Mesothelial cell of epicardium (in vitro differentiated cells): ENCODE data around the gene SLC13A5. TPM values are rescaled to one million over a fixed set of nuclear protein-coding genes. Genes with fewer than 3 reads are reported as not detected.

Experiments
- DNase-seq, 2 experiments: peaks; one replicate each; pipeline ENCODE4 v3.0.0; 2021; ENCODE audit warnings: low spot score in 2 of 2; ENCODE audit not compliant: unreplicated experiment in 2 of 2
- H3K27ac Mint-ChIP-seq: 2 replicates; pipeline ENCODE4 v1.8.0; 2021; ENCODE audit warnings: mixed read lengths
- H3K27me3 Mint-ChIP-seq: 2 replicates; pipeline ENCODE4 v1.8.0; 2021; ENCODE audit warnings: low read depth, mixed read lengths
- H3K36me3 Mint-ChIP-seq: 2 replicates; pipeline ENCODE4 v1.8.0; 2021; ENCODE audit warnings: mixed read lengths
- H3K4me1 Mint-ChIP-seq: 2 replicates; pipeline ENCODE4 v1.8.0; 2021; ENCODE audit warnings: mixed read lengths
- H3K4me3 Mint-ChIP-seq: 2 replicates; pipeline ENCODE4 v1.8.0; 2021; ENCODE audit warnings: mild to moderate bottlenecking, moderate library complexity, mixed read lengths
- H3K9me3 Mint-ChIP-seq: 2 replicates; pipeline ENCODE4 v1.8.0; 2021; ENCODE audit warnings: mixed read lengths
- CTCF ChIP-seq: fragments of 200-600 bp; sonication (generic); IDR thresholded peaks from one replicate; pipeline ENCODE4 v1.5.0; 2021; ENCODE audit warnings: antibody characterized with exemption; ENCODE audit not compliant: unreplicated experiment
- total RNA-seq: library from RNA; stranded (reverse); gene quantifications from 3 replicates; pipeline ENCODE4 v1.2.1, GENCODE V29; 2021

SLC13A5 gene
- total RNA-seq, 1 donor from 2014 or later, result 0.18 TPM

- TF ChIP-seq CTCF, result no peak
- no peak overlapping the region for H3K27ac Mint-ChIP-seq
- no peaks in the 10 kb centered on the region for H3K36me3 Mint-ChIP-seq
- H3K27me3 Mint-ChIP-seq, result peaks cover 81% of the 10 kb centered on the region
- DNase-seq, result no peak
- H3K4me3 Mint-ChIP-seq, result peak overlapping the region; percentile 57
- H3K9me3 Mint-ChIP-seq, result peaks cover 16% of the 10 kb centered on the region
- H3K4me1 Mint-ChIP-seq, result peaks cover 22% of the 10 kb centered on the region
Observed at GRCh38 chr17:6714315-6714874, 1.2 kb upstream of the SLC13A5 start.

GRCh38 chr17:6713918-6714271 is 726 bp upstream of the SLC13A5 start:
- no peak overlapping the region for H3K27ac Mint-ChIP-seq
- peaks cover 22% of the 10 kb centered on the region for H3K4me1 Mint-ChIP-seq
- no peak for DNase-seq
- H3K9me3 Mint-ChIP-seq, result peaks cover 16% of the 10 kb centered on the region
- no peaks in the 10 kb centered on the region for H3K36me3 Mint-ChIP-seq
- no peak for TF ChIP-seq CTCF
- H3K27me3 Mint-ChIP-seq, result peaks cover 81% of the 10 kb centered on the region
- H3K4me3 Mint-ChIP-seq, result peak overlapping the region; percentile 57

DNA sequence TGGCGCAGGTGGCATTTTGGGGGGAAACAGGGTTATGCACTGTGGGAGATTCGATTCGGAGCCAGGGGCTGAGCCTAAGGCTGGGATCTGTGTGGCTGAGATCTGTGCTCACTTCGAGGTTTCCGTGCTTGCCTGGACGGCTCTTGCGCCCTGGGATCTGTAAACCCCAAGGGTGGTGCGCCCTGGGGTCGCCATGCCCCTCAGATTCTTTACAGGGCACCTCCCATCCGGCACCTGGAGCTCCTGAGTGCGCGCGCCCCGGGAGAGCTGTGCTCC is 377 bp downstream of the SLC13A5 start:
- no peak for TF ChIP-seq CTCF
- Mint-ChIP-seq H3K27me3 (peaks cover 86% of the 10 kb centered on the region), H3K4me1 (peaks cover 22% of the 10 kb centered on the region), H3K4me3 (peak overlapping the region; percentile 66), H3K36me3 (no peaks in the 10 kb centered on the region), H3K27ac (no peak overlapping the region), H3K9me3 (peaks cover 14% of the 10 kb centered on the region)
- DNase-seq, result no peak

GRCh38 chr17:6712058-6712853 is 913 bp downstream of the SLC13A5 start:
- Mint-ChIP-seq H3K27ac (no peak overlapping the region), H3K4me1 (peaks cover 22% of the 10 kb centered on the region), H3K27me3 (peaks cover 86% of the 10 kb centered on the region), H3K4me3 (peak overlapping the region; percentile 66), H3K9me3 (peaks cover 13% of the 10 kb centered on the region), H3K36me3 (no peaks in the 10 kb centered on the region)
- TF ChIP-seq CTCF, result no peak
- peak in 1 of 2 experiments; percentile 47 for DNase-seq

GRCh38 chr17:6711681-6712057 is 1.5 kb downstream of the SLC13A5 start:
- no peak overlapping the region for H3K4me3 Mint-ChIP-seq
- TF ChIP-seq CTCF, result no peak
- H3K9me3 Mint-ChIP-seq, result peaks cover 11% of the 10 kb centered on the region
- peaks cover 22% of the 10 kb centered on the region for H3K4me1 Mint-ChIP-seq
- no peaks in the 10 kb centered on the region for H3K36me3 Mint-ChIP-seq
- H3K27ac Mint-ChIP-seq, result no peak overlapping the region
- peaks cover 90% of the 10 kb centered on the region for H3K27me3 Mint-ChIP-seq
- no peak for DNase-seq
